ENCODE measurements around the gene CRY1. TPM values are rescaled to one million over a fixed set of nuclear protein-coding genes. Genes with fewer than 3 reads are reported as not detected.

CRY1 gene
- total and polyA plus RNA-seq, 9 of the 15 experiments (the other 6 are each of a cell fraction or from before 2014, with no cell fraction given): 8.7 to 33.3 (median 25.2) TPM

GRCh38 chr12:106975993-106976658 lies 117.2 kb downstream of the CRY1 start (continued):
- TF ChIP-seq ZBTB49 (CRISPR knock-in tag; IDR thresholded peaks at IDR 0.05; ENCODE audit: borderline replicate concordance): no peak
- TF ChIP-seq RFX5 (IDR thresholded peaks at IDR 0.05; ENCODE audit: low read depth, low read length): no peak
- TF ChIP-seq, protein P1, sequence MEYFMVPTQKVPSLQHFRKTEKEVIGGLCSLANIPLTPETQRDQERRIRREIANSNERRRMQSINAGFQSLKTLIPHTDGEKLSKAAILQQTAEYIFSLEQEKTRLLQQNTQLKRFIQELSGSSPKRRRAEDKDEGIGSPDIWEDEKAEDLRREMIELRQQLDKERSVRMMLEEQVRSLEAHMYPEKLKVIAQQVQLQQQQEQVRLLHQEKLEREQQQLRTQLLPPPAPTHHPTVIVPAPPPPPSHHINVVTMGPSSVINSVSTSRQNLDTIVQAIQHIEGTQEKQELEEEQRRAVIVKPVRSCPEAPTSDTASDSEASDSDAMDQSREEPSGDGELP (CRISPR knock-in tag; IDR thresholded peaks at IDR 0.05; ENCODE audit: borderline replicate concordance): no peak; the same call in 1 of the 2 replicates
- no peak for TF ChIP-seq ZNF398 (CRISPR knock-in tag; IDR thresholded peaks at IDR 0.05)
- TF ChIP-seq, protein P2, sequence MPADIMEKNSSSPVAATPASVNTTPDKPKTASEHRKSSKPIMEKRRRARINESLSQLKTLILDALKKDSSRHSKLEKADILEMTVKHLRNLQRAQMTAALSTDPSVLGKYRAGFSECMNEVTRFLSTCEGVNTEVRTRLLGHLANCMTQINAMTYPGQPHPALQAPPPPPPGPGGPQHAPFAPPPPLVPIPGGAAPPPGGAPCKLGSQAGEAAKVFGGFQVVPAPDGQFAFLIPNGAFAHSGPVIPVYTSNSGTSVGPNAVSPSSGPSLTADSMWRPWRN (IDR thresholded peaks at IDR 0.05; ENCODE audit: low read depth): no peak
- peak; percentile 44; the same call in 1 of the 2 replicates for TF ChIP-seq SUPT5H (IDR thresholded peaks at IDR 0.05)
- TF ChIP-seq CBX5 (IDR thresholded peaks at IDR 0.05; ENCODE audit: borderline replicate concordance, low read depth): no peak
- no peak for TF ChIP-seq SRSF9 (IDR thresholded peaks at IDR 0.05; ENCODE audit: borderline replicate concordance, low read depth, low read length)
- no peak for TF ChIP-seq NR1H2 (CRISPR knock-in tag; IDR thresholded peaks at IDR 0.05)
- TF ChIP-seq, protein P3, sequence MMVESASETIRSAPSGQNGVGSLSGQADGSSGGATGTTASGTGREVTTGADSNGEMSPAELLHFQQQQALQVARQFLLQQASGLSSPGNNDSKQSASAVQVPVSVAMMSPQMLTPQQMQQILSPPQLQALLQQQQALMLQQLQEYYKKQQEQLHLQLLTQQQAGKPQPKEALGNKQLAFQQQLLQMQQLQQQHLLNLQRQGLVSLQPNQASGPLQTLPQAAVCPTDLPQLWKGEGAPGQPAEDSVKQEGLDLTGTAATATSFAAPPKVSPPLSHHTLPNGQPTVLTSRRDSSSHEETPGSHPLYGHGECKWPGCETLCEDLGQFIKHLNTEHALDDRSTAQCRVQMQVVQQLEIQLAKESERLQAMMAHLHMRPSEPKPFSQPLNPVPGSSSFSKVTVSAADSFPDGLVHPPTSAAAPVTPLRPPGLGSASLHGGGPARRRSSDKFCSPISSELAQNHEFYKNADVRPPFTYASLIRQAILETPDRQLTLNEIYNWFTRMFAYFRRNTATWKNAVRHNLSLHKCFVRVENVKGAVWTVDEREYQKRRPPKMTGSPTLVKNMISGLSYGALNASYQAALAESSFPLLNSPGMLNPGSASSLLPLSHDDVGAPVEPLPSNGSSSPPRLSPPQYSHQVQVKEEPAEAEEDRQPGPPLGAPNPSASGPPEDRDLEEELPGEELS (CRISPR knock-in tag; IDR thresholded peaks at IDR 0.05; ENCODE audit: borderline replicate concordance): no peak
- no peak for TF ChIP-seq CTCFL (IDR thresholded peaks at IDR 0.05; ENCODE audit: borderline replicate concordance, insufficient read depth, low read depth, low read length, poor library complexity, severe bottlenecking)
- no peak for TF ChIP-seq ZSCAN29 (IDR thresholded peaks at IDR 0.05)
- TF ChIP-seq, protein P4, sequence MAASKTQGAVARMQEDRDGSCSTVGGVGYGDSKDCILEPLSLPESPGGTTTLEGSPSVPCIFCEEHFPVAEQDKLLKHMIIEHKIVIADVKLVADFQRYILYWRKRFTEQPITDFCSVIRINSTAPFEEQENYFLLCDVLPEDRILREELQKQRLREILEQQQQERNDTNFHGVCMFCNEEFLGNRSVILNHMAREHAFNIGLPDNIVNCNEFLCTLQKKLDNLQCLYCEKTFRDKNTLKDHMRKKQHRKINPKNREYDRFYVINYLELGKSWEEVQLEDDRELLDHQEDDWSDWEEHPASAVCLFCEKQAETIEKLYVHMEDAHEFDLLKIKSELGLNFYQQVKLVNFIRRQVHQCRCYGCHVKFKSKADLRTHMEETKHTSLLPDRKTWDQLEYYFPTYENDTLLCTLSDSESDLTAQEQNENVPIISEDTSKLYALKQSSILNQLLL (CRISPR knock-in tag; IDR thresholded peaks at IDR 0.05; ENCODE audit: borderline replicate concordance): no peak
- TF ChIP-seq MTF1 (CRISPR knock-in tag; IDR thresholded peaks at IDR 0.05; ENCODE audit: borderline replicate concordance): no peak

Measured in K562 (cell line).